ENCODE results near the gene DYSF.
"Not testable (repeated sequence)": the region's sequence is repeated elsewhere in the genome, so short reads cannot be mapped to it uniquely, and the experiment has no call there.

Gene DYSF

DNA sequence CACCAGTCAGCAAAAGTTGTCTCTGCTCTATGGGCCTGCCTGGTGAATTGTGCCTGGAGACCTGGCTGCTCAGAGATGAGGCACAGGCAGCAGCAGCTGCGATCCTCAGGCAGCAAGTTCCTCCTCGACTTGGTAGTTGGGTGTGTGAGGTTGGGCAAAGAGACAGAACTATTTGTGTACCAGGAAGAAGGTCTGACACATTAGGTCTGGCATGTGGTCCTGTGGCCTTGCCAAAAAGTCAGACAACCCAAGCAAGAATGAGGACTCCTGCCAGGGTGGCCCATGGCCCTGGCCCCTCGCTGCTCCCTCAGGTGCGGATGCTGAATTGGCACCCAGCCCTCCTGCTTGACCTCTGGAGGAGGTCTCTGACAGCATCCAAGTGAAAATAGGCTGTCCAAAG lies 192.7 kb downstream of the DYSF start:
- peak; percentile 72 for DNase-seq (ENCODE audit: low read depth, low spot score)

DNA sequence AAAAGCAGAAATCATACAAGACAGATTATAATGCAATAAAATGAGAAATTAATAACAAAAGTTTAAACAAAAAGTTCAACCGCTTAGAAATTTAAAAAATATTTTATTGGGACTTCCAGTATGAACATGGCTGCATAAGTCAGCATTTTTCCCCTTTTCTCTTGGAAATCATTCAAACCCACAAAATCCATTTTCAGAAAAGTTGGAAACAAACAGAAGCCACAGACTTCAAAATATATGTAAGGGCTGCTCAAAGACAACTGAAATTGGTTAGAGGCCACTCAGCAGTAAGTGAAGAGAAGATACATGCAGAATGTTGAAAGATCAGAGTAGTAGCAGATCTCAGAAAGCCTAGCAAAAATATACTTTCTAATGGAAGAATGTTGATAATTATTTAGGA lies 194.0 kb downstream of the DYSF start:
- DNase-seq (ENCODE audit: low read depth, low spot score), result no peak

DNA sequence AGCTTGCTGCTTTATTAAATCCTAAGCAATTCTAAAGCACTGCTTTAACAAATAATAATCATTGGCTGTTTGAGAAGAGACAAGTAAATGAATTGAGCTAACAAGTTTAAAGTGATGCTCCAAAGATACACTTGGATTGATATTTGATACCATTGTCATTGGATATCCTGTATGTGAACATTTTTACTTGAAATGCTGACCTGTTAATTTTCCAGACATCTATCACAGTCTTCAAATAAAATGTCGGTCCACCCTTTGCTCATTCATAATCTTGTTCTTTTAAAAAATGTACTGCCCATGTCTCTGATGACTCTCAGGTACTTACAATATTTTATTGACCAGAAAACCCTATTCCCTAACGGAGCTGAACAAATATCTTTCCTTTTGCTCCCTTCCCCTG lies 202.1 kb downstream of the DYSF start:
- no peak for DNase-seq (ENCODE audit: low read depth, low spot score)

DNA sequence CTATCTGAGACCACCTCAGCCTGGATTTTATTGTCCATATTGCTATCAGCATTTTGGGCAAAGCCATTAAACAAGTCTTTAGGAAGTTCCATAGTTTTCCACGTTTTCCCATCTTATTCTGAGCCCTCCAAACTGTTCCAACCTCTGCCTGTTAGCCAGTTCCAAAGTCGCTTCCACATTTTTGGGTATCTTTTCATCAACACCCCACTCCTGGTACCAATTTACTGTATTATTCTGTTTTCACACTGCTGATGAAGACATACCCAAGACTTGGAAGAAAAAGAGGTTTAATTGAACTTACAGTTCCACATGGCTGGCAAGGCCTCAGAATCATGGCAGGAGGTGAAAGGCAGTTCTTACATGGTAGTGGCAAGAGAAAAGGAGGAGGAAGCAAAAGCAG lies 204.9 kb downstream of the DYSF start:
- not testable (repeated sequence) for DNase-seq (ENCODE audit: low read depth, low spot score)

DNA sequence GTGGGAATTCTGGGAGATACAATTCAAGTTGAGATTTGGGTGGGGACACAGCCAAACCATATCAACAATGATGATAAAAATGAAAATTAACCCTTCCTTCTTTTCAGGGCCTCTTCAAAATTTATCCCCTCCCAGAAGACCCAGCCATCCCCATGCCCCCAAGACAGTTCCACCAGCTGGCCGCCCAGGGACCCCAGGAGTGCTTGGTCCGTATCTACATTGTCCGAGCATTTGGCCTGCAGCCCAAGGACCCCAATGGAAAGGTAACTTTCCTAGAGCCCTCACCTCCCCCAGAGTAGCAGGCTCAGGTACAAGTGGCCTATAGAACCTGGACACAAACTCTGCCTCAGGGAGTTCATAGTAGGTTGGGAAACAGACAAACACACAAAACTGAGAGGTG lies 205.4 kb downstream of the DYSF start:
- DNase-seq (ENCODE audit: low read depth, low spot score), result no peak

DNA sequence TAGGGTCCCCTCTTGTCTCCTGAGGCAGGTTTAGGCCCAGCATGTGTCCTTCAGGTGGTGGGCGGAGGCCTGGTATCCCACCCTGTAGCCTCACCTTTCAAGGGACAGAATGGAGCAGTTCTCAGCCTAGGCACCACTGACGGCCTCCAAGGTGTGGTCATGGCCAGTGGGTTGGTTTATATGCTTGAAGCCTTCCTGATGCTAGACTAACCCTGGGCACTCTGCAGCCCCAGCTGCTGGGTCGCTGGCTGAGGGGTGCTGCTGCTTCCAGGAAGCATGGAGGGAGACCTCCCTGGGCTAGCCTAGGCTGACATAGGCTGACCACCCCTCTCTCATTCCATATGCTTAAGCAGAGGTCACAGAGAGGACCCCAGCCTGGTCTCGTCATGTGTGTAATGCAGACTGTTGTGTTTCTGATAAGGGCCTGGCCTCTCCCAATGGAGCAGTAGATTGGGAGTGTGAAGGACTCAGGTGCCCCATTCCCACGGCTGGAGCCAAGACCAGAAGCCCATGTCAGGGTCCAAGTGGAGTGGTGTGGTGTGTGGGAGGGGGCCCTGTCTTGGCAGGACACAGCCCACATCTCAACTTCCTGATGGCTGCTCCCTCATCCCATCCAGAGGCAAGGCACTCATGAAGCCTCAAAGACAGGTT lies 206.6 kb downstream of the DYSF start:
- DNase-seq (ENCODE audit: low read depth, low spot score), result no peak

DNA sequence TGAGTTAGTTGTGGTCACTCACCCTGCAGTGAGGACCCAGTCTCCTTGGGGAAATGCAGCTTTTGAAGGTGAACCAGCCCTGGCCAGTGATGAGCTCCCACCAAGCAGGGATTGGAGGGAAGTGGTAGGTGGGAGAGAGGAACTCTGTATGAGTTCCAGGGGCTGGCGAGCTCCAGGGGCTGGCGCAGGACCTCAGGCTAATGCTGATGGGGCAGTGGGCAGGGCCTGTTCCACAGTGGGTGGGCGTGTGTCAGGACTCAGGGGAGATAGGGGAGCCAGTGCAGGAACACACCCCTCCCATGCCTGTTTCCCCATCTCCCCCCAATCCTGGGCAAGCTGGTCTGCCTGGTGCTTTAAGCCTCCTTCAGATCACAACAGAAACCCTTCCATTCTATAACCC lies 208.4 kb downstream of the DYSF start:
- no peak for DNase-seq (ENCODE audit: low read depth, low spot score)

DNA sequence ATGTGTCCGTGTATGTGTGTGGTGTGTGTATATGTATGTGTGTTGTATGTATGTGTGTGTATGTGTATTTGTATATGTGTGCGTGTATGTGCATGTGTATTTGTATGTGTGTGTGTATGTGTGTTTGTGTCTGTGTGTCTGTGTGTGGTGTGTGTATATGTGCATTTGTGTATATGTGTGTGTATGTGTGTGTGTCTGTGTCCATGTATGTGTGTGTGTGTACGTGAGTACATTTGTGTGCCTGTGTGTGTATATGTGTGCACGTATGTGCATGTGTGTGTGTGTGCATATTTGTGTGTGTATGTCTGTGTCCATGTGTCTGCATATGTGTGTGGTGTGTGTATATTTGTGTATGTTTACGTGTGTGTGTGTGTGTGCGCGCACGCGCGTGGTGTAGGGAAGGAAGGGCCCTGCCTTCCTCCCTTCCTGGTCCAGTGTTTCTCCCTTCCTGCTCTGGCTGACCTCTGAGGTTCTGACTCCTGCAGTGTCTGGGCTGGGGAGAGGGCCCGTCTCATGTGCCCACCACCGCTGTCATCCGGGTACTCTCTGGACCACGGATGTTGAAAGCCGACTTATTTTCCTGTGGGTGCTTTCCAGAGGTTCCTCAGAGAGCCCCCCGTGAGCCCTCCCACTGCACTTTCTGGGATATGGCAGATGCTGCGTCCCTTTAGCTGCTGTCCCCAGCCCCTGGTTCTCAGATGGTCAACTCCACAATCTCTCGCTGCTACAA lies 209.5 kb downstream of the DYSF start:
- no peak for DNase-seq (ENCODE audit: low read depth, low spot score)

DNA sequence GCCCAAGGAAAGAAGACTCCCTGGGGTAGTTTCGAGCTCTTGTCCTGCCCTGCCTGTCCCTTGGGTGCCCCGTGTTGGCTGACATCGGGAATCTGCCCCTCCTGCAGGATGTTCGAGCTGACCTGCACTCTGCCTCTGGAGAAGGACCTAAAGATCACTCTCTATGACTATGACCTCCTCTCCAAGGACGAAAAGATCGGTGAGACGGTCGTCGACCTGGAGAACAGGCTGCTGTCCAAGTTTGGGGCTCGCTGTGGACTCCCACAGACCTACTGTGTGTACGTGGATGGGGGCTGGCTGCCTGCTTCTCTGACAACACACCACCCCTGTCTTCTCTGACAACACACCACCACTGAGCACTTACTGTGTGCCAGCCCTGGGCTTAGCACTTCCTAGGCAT lies 210.8 kb downstream of the DYSF start:
- no peak for DNase-seq (ENCODE audit: low read depth, low spot score)

DNA sequence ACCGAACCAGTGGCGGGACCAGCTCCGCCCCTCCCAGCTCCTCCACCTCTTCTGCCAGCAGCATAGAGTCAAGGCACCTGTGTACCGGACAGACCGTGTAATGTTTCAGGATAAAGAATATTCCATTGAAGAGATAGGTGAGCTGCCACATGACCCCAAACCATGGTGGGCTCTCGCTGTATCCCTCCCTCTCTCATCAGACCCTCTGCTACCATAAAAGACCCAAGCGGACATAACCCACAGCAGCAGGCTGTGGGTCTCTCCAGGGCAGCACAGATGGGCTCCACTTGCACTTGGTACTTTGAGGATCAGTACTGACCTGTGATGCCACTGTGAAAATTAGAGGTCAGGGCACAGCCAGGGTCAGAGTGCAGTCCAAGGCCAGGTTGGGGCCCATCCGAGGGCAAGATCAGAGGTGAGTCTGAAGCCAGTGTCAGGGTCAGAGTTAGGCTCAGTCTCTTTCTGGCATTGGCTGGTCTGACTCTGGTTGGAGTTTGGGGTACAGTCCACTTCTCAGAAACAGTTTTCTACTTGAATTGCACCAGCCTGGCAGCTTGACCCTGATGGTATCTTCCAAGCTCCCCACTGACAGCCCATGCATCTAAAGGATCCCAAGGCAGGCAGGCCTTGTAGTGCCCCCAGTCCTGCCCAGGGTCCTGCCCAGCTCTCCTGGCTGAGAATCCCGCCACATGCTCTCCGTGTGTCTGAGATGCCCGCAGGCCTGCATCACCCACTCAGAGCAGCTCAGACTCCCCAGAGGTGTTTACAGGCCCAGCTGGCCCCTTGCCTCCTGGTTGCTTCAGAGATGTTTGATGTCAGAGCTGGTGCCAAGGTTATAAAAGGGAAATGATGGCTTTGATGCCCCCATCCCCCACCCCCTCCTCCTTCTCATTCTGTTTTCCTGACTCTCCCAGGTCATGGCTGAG lies 212.1 kb downstream of the DYSF start:
- DNase-seq (ENCODE audit: low read depth, low spot score), result no peak

DNA sequence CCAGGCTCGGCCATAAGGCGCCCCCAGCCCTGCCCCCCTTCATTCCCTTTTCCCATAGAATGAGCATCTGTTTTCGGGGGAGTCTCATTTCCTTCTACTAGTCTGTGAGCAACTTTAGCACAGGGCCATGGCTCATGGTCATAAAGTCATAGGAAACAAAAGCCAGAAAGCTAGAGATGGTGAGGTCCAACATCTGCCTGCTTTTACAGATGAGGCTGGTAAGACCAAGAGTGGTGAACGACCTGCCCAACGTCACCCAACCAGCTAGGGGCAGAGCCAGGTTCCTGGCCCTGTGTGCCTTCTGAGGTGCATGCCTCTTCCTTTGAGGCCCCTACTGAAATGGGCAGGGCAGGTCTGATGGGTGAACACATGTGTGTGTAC lies 212.7 kb downstream of the DYSF start:
- DNase-seq (ENCODE audit: low read depth, low spot score), result no peak

DNA sequence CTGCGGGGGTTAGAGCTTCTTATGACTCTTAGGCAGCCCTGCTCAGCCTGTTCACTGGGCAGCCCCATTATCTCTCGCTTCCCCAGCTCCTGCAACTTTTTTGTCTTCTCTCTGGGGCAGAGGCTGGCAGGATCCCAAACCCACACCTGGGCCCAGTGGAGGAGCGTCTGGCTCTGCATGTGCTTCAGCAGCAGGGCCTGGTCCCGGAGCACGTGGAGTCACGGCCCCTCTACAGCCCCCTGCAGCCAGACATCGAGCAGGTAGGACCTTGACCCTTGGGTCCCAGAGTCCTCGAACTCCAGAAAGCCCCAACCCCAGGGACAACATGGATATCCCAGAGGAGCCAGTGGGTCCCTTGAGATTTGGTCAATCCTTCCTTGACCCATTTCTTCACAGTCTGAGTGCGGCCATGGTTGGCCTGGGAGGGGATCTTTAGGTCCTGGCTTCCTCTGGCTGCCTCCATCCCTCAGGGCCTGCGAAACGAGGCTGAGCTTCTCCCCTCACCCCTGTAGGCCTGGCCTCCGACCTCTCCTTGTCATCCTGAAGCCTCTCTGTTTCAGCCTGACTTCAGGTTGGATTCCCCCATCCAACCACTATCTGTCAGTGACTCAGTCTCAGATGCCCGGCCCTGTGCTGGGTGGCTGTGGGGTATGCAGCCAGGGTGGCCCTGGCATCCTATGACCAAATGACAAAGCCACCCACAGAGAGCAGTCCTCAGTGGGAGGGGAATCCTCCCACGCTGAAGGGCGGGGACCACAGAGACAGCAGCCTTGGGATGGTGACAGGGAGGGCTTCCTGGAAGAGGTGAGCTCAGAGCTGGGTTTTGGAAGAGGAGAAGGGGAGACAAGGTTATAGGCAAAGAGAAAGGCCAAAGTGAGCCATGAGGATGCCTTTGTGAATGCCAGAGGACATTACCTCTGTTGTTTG lies 214.2 kb downstream of the DYSF start:
- DNase-seq (ENCODE audit: low read depth, low spot score), result no peak

DNA sequence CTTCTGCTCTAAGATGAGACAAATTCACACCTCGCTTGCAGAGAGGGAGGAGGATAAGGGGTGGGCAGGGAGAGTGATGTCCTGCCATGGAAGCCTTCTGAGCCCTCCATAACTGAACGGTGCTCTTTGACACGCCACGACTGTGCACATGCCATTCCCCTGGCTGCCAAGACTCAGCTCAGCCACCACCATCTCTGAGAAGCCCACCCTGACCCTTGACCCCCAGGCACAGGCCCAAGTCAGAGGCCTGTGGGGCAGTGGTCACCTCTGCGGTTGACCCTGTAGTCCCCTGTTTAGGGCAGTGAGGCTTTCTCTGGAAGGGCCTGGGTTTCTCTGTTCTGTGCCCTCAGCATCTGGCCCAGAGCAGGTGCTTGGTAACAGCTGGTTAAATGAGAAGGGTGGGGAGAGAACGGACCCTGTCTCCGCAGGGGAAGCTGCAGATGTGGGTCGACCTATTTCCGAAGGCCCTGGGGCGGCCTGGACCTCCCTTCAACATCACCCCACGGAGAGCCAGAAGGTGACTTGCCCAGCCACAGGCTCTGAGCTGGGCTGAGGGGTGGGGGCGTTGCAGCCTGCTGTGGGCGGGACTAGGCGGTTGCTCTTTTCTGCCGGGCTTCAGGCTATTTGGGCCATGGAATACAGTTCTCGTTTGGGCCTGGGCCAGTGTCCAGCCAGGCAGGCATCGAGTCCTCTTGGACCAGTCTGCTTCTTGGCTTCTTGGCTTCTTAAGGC lies 215.1 kb downstream of the DYSF start:
- DNase-seq (ENCODE audit: low read depth, low spot score), result no peak

DNA sequence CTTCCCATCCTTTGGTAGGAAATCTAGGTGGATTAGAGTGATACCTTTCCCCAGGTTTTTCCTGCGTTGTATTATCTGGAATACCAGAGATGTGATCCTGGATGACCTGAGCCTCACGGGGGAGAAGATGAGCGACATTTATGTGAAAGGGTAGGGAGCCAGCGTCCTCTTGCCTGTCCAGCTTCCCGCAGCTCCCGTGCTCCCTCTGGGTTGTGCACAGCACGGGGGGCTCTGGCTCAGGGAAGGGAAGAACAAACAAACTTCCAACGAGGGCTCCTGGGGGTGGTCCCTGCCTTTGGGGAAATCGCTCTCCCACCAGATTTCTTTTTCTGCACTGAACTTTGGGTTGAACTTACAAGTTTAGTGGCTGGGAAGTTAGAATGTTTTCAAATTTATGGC lies 215.7 kb downstream of the DYSF start:
- DNase-seq (ENCODE audit: low read depth, low spot score), result no peak

DNA sequence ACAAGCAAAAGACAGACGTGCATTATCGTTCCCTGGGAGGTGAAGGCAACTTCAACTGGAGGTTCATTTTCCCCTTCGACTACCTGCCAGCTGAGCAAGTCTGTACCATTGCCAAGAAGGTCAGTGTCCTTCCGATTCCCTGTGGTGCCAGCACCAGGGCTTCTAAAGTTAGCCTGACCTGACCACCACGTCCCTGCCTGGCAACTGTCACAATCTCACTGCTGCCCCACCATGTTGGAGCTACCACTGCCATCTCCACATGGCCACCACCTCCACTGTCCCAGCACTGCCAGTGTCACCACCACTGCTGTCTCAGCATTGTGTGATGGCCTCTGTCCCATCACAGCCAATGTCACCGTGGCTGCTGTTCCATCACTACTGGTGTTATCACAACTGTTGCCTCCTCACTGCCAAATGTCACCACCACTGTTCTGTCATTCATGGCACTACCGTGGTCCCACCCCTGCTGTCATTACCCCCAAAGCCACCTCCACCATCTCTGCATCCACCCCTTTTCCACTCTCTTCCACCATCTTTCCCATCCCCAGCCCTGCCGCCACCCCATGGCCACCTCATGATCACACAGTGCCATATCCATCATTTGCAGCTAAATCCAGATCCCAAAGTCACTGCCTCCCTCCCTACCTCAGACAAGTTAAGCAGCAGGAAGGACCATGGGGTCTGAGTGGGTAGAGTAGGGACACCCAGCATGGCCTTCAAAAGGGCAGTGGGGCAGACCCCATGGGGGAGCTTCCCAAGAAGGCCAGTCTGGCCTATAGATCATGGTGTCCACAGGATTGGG lies 216.5 kb downstream of the DYSF start:
- DNase-seq (ENCODE audit: low read depth, low spot score), result no peak

DNA sequence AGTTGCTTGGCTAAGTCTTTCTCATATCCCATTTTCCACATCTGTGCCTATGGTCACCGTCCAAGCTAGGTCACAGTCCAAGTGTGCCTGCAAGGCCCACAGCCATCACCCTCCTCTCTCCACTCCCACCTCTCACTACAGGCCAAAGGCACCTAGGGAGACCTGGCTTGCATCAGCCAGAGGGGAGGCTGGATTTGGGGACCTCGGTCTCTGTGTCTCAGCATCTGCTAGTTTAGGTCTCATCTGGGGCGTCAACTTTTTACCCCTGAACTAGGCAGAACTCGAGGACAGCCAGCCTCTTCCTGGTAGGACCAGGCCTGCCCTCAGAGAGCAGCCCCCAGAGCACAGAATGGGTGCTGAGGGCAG lies 217.1 kb downstream of the DYSF start:
- no peak for DNase-seq (ENCODE audit: low read depth, low spot score)

DNA sequence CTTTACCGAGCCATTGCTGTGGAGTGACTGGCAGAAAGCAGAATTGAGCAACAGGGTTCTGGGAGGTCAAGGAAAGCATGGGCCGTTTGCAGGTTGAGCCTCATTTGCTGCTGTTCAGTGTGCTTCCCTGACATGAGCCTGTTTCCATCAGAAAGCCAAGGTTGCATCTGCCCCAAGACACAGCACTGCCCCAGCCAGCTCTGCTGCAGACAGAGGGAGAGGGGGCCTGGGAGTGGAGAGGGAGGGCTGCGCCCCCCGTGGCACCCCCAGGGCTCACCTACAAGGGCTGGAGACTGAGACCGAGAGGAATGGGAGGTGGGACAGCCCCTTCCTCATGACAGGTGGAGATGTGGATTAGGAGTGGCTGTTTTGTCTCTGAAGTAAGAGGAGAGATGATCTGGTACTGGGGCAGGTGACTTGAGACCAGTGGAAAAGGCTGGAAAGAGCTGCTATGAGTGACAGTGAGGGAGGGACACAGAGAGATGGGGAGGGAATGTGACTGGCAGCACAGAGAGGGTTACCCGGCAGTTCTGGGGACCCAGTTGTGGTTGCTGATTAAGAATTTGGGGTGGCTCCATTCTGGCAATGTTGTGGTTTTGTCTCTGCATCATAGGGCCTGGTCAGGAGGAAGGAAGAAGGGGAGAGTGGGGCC lies 218.0 kb downstream of the DYSF start:
- no peak for DNase-seq (ENCODE audit: low read depth, low spot score)

DNA sequence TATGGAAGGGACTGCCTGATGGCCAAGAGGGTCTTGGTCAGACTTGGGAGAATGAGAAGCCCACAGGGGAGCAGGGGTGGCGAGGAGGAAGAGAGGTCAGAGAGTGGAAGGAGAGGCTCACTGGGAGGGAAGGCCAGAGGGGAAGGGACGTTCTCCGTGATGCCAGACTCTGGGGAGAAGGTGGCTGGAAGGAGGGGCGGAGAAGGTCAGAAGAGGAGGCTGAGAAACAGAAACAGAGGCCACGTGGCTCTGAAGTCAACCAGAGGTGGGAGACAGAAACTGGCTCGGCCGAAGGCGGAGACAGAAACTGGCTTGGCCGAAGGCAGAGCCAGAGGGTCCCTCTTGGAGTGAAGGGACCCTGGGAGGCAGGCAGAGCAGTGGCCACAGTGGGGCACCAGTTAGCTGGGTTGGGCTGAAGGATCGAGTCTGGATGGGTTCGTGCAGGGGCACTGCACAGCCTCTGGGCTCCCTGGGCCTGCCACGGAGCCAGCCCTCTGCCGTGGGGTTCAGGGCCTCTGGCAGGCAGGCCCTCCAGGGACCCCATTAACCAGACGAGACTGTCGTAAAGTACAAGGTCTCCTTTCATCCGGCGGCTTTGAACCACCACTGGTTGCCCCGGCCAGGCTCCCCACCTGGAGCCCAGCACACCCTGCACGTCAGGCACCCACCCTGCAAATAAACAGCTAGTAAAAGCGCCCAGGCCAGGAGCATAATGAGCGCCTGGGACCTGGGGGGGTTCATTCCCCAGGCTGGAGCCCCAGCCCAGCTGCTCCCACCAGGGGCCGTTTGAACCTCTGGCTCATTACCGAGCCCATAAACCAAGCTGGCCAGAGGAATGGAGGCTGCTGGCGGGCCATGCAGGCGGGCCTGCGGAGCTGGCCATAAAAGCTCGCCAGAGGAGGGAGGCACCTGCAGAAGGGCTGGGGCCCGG lies 218.8 kb downstream of the DYSF start:
- no peak for DNase-seq (ENCODE audit: low read depth, low spot score)

All from astrocyte of the hippocampus (primary cell).